Measurements from ENCODE around the gene AP1B1. TPM values are rescaled to one million over a fixed set of nuclear protein-coding genes. Genes with fewer than 3 reads are reported as not detected.

The AP1B1 gene
- total RNA-seq, 4 donors from 2014 or later, result 58.0 to 77.3 (median 75.3) TPM

- ATAC-seq (ENCODE audit: low FRiP score) (no peak), DNase-seq (ENCODE audit: low spot score) (no peak)
- TF ChIP-seq, protein P1, sequence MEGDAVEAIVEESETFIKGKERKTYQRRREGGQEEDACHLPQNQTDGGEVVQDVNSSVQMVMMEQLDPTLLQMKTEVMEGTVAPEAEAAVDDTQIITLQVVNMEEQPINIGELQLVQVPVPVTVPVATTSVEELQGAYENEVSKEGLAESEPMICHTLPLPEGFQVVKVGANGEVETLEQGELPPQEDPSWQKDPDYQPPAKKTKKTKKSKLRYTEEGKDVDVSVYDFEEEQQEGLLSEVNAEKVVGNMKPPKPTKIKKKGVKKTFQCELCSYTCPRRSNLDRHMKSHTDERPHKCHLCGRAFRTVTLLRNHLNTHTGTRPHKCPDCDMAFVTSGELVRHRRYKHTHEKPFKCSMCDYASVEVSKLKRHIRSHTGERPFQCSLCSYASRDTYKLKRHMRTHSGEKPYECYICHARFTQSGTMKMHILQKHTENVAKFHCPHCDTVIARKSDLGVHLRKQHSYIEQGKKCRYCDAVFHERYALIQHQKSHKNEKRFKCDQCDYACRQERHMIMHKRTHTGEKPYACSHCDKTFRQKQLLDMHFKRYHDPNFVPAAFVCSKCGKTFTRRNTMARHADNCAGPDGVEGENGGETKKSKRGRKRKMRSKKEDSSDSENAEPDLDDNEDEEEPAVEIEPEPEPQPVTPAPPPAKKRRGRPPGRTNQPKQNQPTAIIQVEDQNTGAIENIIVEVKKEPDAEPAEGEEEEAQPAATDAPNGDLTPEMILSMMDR (IDR thresholded peaks at IDR 0.05), result no peak
These were observed 6.7 kb upstream of the AP1B1 start for GRCh38 chr22:29394931-29395581.

- no peak for DNase-seq (ENCODE audit: low spot score)
- TF ChIP-seq, protein P1 (IDR thresholded peaks at IDR 0.05), result no peak
- ATAC-seq (ENCODE audit: low FRiP score), result no peak
These were observed 4.7 kb upstream of the AP1B1 start for GRCh38 chr22:29393019-29393608.

DNA sequence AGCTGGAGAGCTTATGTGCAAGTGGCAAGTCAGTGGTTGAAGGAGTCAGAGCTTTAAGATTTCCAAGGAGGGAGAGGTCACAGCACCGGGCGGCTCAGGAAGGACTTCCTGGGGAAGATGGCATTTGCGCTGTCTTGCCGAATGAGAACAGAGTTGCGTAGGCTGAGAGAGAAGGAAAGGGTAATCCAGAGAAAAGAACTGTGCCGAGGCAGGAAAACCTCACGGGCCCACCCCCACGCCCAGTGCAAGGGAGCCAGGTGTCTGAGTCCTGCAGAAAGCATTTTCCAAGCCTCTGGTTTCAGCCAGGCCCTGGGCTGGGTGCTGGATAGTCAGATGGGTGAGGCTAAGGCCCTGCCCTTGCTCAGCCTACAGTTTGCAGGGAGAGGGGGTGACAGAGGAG lies 3.2 kb upstream of the AP1B1 start:
- ATAC-seq (ENCODE audit: low FRiP score) (no peak), DNase-seq (ENCODE audit: low spot score) (no peak)
- TF ChIP-seq, protein P1 (IDR thresholded peaks at IDR 0.05), result no peak

DNA sequence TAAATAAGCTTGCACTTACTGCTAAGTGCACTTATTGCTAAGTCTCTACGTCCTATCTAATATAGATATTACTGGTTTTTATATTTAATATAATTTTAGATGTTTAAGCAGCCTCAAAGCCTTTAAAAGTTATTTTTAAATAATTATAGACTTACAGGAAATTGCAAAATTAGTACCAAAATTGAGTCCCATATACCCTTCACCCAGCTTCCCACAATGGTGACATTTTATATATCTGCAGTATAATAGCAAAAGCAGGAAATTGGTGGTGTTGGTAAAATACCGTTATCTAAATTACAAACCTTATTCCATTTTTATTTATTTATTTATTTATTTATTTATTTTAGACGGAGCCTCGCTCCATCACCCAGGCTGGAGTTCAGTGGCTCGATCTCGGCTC lies 1.9 kb upstream of the AP1B1 start:
- TF ChIP-seq, protein P1 (IDR thresholded peaks at IDR 0.05), result no peak
- ATAC-seq (ENCODE audit: low FRiP score), result no peak
- no peak for DNase-seq (ENCODE audit: low spot score)

GRCh38 chr22:29388759-29389090 lies 355 bp upstream of the AP1B1 start:
- DNase-seq (ENCODE audit: low spot score) (no peak), ATAC-seq (ENCODE audit: low FRiP score) (no peak)
- TF ChIP-seq, protein P1 (IDR thresholded peaks at IDR 0.05), result no peak

DNA sequence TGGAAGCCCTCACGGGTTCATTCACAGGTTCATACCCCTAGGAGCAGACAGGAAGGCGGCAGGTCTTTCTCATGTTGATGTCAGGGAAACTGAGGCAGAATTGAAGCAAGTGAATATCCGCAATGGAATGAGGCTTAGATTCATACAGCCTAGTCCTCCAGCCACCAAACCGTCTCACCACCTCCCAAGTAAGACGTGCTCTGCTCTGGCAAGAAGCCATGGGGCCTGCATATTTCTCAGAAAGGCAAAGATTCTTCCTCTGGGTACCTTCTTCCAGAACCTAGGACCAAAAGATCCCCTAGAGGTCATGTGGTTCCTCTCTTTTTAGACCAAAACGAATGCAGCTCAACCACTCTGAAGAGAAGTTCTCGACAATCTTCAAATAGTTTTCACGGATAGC lies 1.7 kb downstream of the AP1B1 start:
- TF ChIP-seq, protein P1 (IDR thresholded peaks at IDR 0.05), result no peak
- ATAC-seq (ENCODE audit: low FRiP score), result no peak
- DNase-seq (ENCODE audit: low spot score), result no peak

DNA sequence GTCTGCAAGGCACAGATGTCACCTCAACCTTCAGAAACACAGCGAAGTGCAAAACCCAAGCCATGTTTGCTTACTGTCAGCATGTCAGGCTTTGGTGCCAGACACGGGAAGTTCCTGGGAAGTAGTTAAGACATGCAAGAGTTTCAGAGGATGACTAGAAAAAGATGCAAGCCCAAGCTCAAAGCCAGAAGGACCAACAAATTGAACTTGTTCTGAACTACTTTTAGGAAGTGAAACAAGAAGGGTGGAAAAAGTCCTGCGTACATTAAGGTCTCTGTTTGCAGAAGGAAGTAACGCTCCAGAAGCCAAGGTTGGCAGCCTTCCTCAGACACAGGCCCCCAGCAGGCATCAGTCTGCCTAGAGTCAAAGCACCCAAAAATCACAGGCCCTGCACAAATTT lies 2.6 kb downstream of the AP1B1 start:
- TF ChIP-seq, protein P1 (IDR thresholded peaks at IDR 0.05), result no peak
- ATAC-seq (ENCODE audit: low FRiP score) (no peak), DNase-seq (ENCODE audit: low spot score) (no peak)
